Measurements from ENCODE around the gene KLF7.

Gene KLF7

DNA sequence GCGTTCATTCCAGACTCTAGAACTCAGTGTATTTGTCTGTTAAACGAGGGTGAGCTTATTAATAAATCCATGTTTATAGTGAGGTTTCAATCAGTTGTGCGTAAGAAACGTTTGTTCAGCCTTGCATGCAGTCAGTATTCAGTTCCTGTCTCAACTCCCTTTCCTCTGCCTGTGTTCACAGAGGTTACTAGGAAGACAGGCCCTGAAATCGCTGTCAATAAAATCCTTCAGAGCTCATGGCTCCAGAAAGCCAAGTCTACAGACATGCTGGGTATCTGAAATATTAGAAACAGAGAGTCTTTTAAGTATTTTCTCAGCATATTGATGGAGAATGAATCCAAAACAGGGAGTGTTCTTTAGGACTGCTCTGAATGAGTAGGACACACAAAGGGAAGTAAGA is 75.4 kb downstream of the KLF7 start:
- DNase-seq (ENCODE audit: low spot score) = no peak
- no peak overlapping the region for H3K27ac ChIP-seq (ENCODE audit: poor library complexity, severe bottlenecking)
- TF ChIP-seq, protein P1, sequence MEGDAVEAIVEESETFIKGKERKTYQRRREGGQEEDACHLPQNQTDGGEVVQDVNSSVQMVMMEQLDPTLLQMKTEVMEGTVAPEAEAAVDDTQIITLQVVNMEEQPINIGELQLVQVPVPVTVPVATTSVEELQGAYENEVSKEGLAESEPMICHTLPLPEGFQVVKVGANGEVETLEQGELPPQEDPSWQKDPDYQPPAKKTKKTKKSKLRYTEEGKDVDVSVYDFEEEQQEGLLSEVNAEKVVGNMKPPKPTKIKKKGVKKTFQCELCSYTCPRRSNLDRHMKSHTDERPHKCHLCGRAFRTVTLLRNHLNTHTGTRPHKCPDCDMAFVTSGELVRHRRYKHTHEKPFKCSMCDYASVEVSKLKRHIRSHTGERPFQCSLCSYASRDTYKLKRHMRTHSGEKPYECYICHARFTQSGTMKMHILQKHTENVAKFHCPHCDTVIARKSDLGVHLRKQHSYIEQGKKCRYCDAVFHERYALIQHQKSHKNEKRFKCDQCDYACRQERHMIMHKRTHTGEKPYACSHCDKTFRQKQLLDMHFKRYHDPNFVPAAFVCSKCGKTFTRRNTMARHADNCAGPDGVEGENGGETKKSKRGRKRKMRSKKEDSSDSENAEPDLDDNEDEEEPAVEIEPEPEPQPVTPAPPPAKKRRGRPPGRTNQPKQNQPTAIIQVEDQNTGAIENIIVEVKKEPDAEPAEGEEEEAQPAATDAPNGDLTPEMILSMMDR (IDR thresholded peaks at IDR 0.05; ENCODE audit: poor library complexity, severe bottlenecking) = no peak
- no peak for ATAC-seq (ENCODE audit: low read depth)
- no peaks in the 10 kb centered on the region for H3K4me1 ChIP-seq (ENCODE audit: insufficient read depth, poor library complexity, severe bottlenecking)
- no peak overlapping the region for H3K4me3 ChIP-seq (ENCODE audit: severe bottlenecking)
- H3K9me3 ChIP-seq (ENCODE audit: severe bottlenecking) = no peaks in the 10 kb centered on the region
- no peaks in the 10 kb centered on the region for H3K27me3 ChIP-seq (ENCODE audit: insufficient read depth, poor library complexity, severe bottlenecking)
- H3K36me3 ChIP-seq (ENCODE audit: low read depth) = peaks cover 96% of the 10 kb centered on the region

DNA sequence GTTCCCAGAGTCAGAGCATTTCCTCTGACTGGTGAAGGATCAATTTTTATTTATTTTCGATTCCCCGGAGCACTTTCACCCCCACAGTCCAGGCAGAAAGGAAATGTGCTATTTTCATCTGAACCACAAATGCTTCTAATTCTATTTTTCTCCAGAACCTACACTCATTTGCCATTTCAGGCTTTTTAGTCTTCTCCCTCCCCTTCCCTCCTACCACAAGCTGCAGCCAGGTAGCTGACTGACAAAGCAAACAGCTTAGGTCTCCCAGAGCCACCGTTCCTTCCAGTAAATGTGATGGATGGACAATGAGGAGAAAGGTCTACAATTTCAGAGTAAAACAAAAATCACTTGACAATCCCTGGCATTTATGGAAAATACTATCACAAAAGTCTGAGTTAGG is 76.9 kb downstream of the KLF7 start:
- Histone ChIP-seq H3K36me3 (ENCODE audit: low read depth) (peaks cover 100% of the 10 kb centered on the region), H3K27me3 (ENCODE audit: insufficient read depth, poor library complexity, severe bottlenecking) (no peaks in the 10 kb centered on the region), H3K27ac (ENCODE audit: poor library complexity, severe bottlenecking) (no peak overlapping the region), H3K4me1 (ENCODE audit: insufficient read depth, poor library complexity, severe bottlenecking) (no peaks in the 10 kb centered on the region), H3K9me3 (ENCODE audit: severe bottlenecking) (no peaks in the 10 kb centered on the region), H3K4me3 (ENCODE audit: severe bottlenecking) (no peak overlapping the region)
- TF ChIP-seq, protein P1 (IDR thresholded peaks at IDR 0.05; ENCODE audit: poor library complexity, severe bottlenecking) = no peak
- ATAC-seq (ENCODE audit: low read depth) = no peak
- no peak for DNase-seq (ENCODE audit: low spot score)

DNA sequence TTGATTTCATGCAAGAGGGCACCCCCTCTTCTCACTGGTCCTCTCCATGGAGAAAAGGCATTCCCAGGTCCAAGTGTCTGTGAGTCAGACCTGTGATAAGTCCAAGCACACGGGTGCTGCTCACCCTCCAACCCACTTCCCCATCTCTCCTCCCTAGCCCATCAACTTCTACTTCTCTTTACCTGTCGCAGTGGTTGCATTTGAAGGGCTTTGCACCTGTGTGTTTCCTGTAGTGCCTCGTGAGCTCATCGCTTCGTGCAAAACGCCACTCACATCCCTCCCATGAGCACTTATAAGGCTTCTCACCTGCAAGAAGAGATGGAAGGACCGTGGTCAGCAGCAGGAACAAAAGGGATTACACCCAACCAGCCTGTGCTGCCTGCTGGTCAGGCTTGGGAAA is 77.5 kb downstream of the KLF7 start:
- Histone ChIP-seq H3K4me1 (ENCODE audit: insufficient read depth, poor library complexity, severe bottlenecking) (no peaks in the 10 kb centered on the region), H3K27ac (ENCODE audit: poor library complexity, severe bottlenecking) (no peak overlapping the region), H3K4me3 (ENCODE audit: severe bottlenecking) (no peak overlapping the region), H3K27me3 (ENCODE audit: insufficient read depth, poor library complexity, severe bottlenecking) (no peaks in the 10 kb centered on the region), H3K9me3 (ENCODE audit: severe bottlenecking) (no peaks in the 10 kb centered on the region), H3K36me3 (ENCODE audit: low read depth) (peaks cover 100% of the 10 kb centered on the region)
- ATAC-seq (ENCODE audit: low read depth) (no peak), DNase-seq (ENCODE audit: low spot score) (no peak)
- TF ChIP-seq, protein P1 (IDR thresholded peaks at IDR 0.05; ENCODE audit: poor library complexity, severe bottlenecking) = no peak

DNA sequence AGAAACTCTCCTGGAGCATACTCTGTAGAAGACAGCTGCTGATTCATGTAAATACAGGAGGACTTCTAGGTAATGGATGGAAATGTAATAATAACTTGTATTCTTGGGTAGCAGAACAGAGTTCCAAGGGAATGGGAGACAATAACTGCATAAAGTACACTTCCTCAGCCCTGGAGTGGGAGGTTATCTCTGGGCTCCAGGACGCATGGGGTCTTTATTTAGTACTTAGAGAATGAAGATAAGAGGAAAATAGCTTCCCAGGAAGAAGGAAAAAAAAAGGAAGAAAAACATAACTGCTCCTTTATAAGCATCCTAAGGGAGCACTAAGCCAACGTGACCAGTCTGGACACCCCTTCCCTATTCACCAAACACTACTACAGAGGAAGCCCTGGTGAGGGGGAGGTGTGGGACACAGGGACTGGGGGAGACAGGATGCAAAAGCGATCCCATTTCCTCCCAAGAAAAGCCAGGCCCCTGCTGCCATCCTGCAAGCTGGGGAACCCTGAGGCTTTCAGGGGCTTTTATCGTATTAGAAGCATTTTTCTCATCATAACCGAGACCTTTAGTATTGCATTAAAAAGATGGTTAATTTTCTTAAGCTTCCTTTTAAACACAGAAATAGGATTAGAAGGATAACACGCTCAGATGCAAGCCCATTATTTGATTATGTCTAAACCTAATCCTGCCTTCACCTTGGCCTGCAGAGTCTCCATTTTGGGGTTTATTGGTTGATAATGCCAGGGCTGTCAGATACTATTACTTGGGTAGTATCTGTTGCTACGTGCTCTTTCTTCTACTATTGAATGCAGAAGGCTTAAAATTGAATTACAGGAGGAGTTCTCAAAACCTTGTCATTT is 78.5 kb downstream of the KLF7 start:
- Histone ChIP-seq H3K9me3 (ENCODE audit: severe bottlenecking) (no peaks in the 10 kb centered on the region), H3K27me3 (ENCODE audit: insufficient read depth, poor library complexity, severe bottlenecking) (no peaks in the 10 kb centered on the region), H3K4me3 (ENCODE audit: severe bottlenecking) (no peak overlapping the region), H3K27ac (ENCODE audit: poor library complexity, severe bottlenecking) (no peak overlapping the region), H3K4me1 (ENCODE audit: insufficient read depth, poor library complexity, severe bottlenecking) (no peaks in the 10 kb centered on the region), H3K36me3 (ENCODE audit: low read depth) (peaks cover 100% of the 10 kb centered on the region)
- TF ChIP-seq, protein P1 (IDR thresholded peaks at IDR 0.05; ENCODE audit: poor library complexity, severe bottlenecking) = no peak
- DNase-seq (ENCODE audit: low spot score) = no peak
- no peak for ATAC-seq (ENCODE audit: low read depth)

DNA sequence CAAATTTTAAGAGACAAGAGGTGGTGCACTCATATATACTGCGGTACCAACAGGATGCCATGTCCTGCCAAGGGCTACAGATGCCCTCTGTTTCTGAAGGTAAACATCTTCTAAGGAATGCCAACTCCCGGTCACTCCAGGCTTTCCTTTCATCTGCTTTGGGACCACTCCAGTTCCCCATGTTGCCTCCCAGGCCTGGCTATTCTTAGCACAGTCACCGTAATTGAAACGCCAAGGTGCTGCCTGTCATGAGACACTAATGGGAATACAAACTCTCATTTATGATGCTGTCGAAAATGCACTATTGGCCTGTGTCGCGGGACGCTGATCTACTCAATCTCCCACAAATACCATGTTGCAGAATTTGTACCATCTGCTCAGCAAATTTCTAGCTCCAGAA is 79.6 kb downstream of the KLF7 start:
- Histone ChIP-seq H3K36me3 (ENCODE audit: low read depth) (peaks cover 100% of the 10 kb centered on the region), H3K9me3 (ENCODE audit: severe bottlenecking) (no peaks in the 10 kb centered on the region), H3K27me3 (ENCODE audit: insufficient read depth, poor library complexity, severe bottlenecking) (no peaks in the 10 kb centered on the region), H3K4me1 (ENCODE audit: insufficient read depth, poor library complexity, severe bottlenecking) (no peaks in the 10 kb centered on the region), H3K27ac (ENCODE audit: poor library complexity, severe bottlenecking) (no peak overlapping the region), H3K4me3 (ENCODE audit: severe bottlenecking) (no peak overlapping the region)
- DNase-seq (ENCODE audit: low spot score) (no peak), ATAC-seq (ENCODE audit: low read depth) (no peak)
- TF ChIP-seq, protein P1 (IDR thresholded peaks at IDR 0.05; ENCODE audit: poor library complexity, severe bottlenecking) = no peak
